WERI-Rb-1 (cell line): Measurements from ENCODE around the gene FEZ2.

Source experiments
- DNase-seq: peaks from one replicate; pipeline ENCODE4 v3.0.0-alpha.2; 2020
- H3K27ac ChIP-seq: fragments of 250-450 bp; sonication (Bioruptor Pico); 2 replicates; pipeline ENCODE4 v1.5.1; 2020; ENCODE audit warnings: mild to moderate bottlenecking, moderate library complexity
- H3K27me3 ChIP-seq: fragments of 250-450 bp; sonication (Bioruptor Pico); 2 replicates; pipeline ENCODE4 v1.5.1; 2021; ENCODE audit warnings: mild to moderate bottlenecking, low read depth, moderate library complexity; ENCODE audit not compliant: insufficient read depth, severe bottlenecking
- H3K36me3 ChIP-seq: fragments of 250-450 bp; sonication (Bioruptor Pico); 2 replicates; pipeline ENCODE4 v1.5.1; 2020; ENCODE audit warnings: mild to moderate bottlenecking, moderate library complexity
- H3K4me3 ChIP-seq: 2 replicates; pipeline ENCODE4 v1.5.1; 2011; ENCODE audit warnings: low read depth, mild to moderate bottlenecking, control low read depth, low read length
- H3K9me3 ChIP-seq: fragments of 250-450 bp; sonication (Bioruptor Pico); 2 replicates; pipeline ENCODE4 v1.5.1; 2021; ENCODE audit warnings: mild to moderate bottlenecking, moderate library complexity; ENCODE audit not compliant: severe bottlenecking
- TF ChIP-seq, protein P1 (sequence below): IDR thresholded peaks from 2 replicates; pipeline ENCODE4 v1.5.1; 2011; ENCODE audit warnings: low read depth, mild to moderate bottlenecking, control low read depth, inconsistent platforms, low read length

Gene FEZ2

DNA sequence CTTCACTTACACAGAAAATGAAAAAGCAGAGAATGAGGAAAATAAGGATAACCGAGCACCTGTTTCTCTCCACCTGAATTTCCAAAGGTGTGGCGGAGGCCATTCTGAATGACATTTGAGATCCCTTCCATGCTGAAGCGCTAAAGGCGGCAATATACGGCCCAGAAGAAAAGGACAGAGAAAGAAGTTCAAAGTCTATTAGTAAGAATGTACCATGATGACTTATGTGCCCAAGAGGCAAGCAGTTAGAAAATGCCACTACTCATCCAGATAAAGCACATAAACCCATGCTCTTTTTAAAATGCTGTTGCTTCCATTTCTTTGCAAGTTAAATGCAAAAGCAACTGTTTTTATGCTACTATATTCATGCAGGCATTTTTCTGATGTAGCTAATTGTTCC is 37.2 kb downstream of the FEZ2 start:
- H3K9me3 ChIP-seq = no peaks in the 10 kb centered on the region
- no peak overlapping the region for H3K27ac ChIP-seq
- H3K27me3 ChIP-seq = no peaks in the 10 kb centered on the region
- TF ChIP-seq, protein P1, sequence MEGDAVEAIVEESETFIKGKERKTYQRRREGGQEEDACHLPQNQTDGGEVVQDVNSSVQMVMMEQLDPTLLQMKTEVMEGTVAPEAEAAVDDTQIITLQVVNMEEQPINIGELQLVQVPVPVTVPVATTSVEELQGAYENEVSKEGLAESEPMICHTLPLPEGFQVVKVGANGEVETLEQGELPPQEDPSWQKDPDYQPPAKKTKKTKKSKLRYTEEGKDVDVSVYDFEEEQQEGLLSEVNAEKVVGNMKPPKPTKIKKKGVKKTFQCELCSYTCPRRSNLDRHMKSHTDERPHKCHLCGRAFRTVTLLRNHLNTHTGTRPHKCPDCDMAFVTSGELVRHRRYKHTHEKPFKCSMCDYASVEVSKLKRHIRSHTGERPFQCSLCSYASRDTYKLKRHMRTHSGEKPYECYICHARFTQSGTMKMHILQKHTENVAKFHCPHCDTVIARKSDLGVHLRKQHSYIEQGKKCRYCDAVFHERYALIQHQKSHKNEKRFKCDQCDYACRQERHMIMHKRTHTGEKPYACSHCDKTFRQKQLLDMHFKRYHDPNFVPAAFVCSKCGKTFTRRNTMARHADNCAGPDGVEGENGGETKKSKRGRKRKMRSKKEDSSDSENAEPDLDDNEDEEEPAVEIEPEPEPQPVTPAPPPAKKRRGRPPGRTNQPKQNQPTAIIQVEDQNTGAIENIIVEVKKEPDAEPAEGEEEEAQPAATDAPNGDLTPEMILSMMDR = no peak
- no peak for DNase-seq
- peaks cover 8% of the 10 kb centered on the region for H3K36me3 ChIP-seq
- H3K4me3 ChIP-seq = no peak overlapping the region

- peak; percentile 54 for DNase-seq
- Histone ChIP-seq H3K9me3 (no peaks in the 10 kb centered on the region), H3K27me3 (no peaks in the 10 kb centered on the region), H3K4me3 (no peak overlapping the region), H3K27ac (no peak overlapping the region), H3K36me3 (peaks cover 3% of the 10 kb centered on the region)
- TF ChIP-seq, protein P1 = no peak
Observed at GRCh38 chr2:36559221-36559942, 38.6 kb downstream of the FEZ2 start.

DNA sequence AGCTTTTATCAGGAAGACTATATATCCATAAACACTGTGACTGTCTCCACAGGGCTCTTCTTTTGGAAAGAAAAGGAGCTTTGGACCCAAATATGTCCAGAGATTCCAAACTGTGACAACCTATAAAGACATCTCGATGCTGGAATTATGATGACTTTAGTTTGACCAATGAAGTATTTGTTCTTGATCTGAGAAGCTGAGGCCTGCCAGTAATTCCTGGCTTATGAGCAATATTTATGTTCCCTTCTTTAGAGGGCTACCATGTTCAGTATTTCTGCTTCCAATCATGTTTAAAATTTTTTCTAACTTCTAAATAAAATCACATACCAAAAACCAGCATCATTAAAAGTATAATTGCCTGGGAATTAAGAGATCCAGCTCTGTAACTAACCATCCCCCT is 41.1 kb downstream of the FEZ2 start:
- H3K27me3 ChIP-seq = no peaks in the 10 kb centered on the region
- no peak for DNase-seq
- TF ChIP-seq, protein P1 = no peak
- peaks cover 4% of the 10 kb centered on the region for H3K36me3 ChIP-seq
- H3K27ac ChIP-seq = no peak overlapping the region
- no peak overlapping the region for H3K4me3 ChIP-seq
- no peaks in the 10 kb centered on the region for H3K9me3 ChIP-seq

DNA sequence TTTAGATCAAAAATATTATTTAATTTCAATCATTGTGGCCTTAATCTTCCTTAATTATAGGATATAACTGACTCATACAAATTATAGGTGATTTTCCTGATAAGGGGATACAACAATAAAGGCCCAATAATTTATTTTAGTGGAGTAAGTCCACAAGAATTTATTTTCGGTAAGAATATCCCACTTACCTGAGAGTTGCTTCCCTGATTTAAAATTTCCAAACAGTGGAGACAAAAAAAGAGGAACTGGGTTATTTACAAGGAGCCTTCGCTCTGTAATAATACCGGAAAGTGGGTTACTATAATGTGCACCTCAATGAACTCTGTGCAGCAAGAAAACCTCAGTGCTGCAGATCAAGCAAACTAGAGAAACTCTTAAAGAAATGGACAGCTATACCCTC is 42.2 kb downstream of the FEZ2 start:
- Histone ChIP-seq H3K36me3 (peaks cover 12% of the 10 kb centered on the region), H3K9me3 (no peaks in the 10 kb centered on the region), H3K27me3 (no peaks in the 10 kb centered on the region), H3K4me3 (no peak overlapping the region), H3K27ac (no peak overlapping the region)
- TF ChIP-seq, protein P1 = no peak
- DNase-seq = no peak

GRCh38 chr2:36554531-36554930 is 43.4 kb downstream of the FEZ2 start:
- DNase-seq = no peak
- TF ChIP-seq, protein P1 = no peak
- Histone ChIP-seq H3K27me3 (no peaks in the 10 kb centered on the region), H3K27ac (no peak overlapping the region), H3K9me3 (no peaks in the 10 kb centered on the region), H3K36me3 (peaks cover 12% of the 10 kb centered on the region), H3K4me3 (no peak overlapping the region)

- no peak for DNase-seq
- Histone ChIP-seq H3K9me3 (no peaks in the 10 kb centered on the region), H3K27me3 (no peaks in the 10 kb centered on the region), H3K36me3 (peaks cover 12% of the 10 kb centered on the region), H3K4me3 (no peak overlapping the region), H3K27ac (no peak overlapping the region)
- TF ChIP-seq, protein P1 = no peak
Observed at GRCh38 chr2:36553683-36554082, 44.3 kb downstream of the FEZ2 start.
